Uterus (tissue), 2 donors: ENCODE data around the gene OR52B6.

ENCODE experiments used
- POLR2A ChIP-seq, 2 donors: fragments of 450-650 bp; IDR thresholded peaks; one replicate each; pipeline ENCODE4 v1.6.1; 2016; ENCODE audit warnings: antibody characterized with exemption in 2 of 2, mild to moderate bottlenecking in 1 of 2, moderate library complexity in 1 of 2
- TF ChIP-seq, protein P1 (sequence below), 4 experiments: fragments of 200-600 bp in 2 of 4; fragments of 450-650 bp in 2 of 4; sonication (generic) in 2 of 4; IDR thresholded peaks; one replicate each; pipeline ENCODE4 v1.5.1; 2016 to 2019; ENCODE audit warnings: antibody characterized with exemption in 4 of 4, mild to moderate bottlenecking in 2 of 4, moderate library complexity in 1 of 4

DNA sequence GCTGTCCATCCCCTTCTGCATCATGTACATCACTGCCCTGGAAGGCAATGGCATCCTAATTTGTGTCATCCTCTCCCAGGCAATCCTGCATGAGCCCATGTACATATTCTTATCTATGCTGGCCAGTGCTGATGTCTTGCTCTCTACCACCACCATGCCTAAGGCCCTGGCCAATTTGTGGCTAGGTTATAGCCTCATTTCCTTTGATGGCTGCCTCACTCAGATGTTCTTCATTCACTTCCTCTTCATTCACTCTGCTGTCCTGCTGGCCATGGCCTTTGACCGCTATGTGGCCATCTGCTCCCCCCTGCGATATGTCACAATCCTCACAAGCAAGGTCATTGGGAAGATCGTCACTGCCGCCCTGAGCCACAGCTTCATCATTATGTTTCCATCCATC, 337 bp downstream of the OR52B6 start:
- TF ChIP-seq, protein P1, sequence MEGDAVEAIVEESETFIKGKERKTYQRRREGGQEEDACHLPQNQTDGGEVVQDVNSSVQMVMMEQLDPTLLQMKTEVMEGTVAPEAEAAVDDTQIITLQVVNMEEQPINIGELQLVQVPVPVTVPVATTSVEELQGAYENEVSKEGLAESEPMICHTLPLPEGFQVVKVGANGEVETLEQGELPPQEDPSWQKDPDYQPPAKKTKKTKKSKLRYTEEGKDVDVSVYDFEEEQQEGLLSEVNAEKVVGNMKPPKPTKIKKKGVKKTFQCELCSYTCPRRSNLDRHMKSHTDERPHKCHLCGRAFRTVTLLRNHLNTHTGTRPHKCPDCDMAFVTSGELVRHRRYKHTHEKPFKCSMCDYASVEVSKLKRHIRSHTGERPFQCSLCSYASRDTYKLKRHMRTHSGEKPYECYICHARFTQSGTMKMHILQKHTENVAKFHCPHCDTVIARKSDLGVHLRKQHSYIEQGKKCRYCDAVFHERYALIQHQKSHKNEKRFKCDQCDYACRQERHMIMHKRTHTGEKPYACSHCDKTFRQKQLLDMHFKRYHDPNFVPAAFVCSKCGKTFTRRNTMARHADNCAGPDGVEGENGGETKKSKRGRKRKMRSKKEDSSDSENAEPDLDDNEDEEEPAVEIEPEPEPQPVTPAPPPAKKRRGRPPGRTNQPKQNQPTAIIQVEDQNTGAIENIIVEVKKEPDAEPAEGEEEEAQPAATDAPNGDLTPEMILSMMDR (IDR thresholded peaks at IDR 0.05), result no peak
- TF ChIP-seq POLR2A (IDR thresholded peaks at IDR 0.05), result no peak
